ENCODE data around the gene LGR4. TPM values are rescaled to one million over a fixed set of nuclear protein-coding genes. Genes with fewer than 3 reads are reported as not detected.
"Not testable (repeated sequence)": the region's sequence is repeated elsewhere in the genome, so short reads cannot be mapped to it uniquely, and the experiment has no call there.

Gene LGR4
- total RNA-seq, 2 experiments from 2014 or later: 0.06 to 1.2 TPM

GRCh38 chr11:27329867-27330632, 142.5 kb downstream of the LGR4 start:
- H3K36me3 ChIP-seq (ENCODE audit: insufficient read depth, low read length): 0 out of 2 replicates have a peak, but pooled peaks cover 11% of the 10 kb centered on the region
- no peak for TF ChIP-seq CTCF (conservative IDR thresholded peaks at IDR 0.05; ENCODE audit: low read length)
- TF ChIP-seq EZH2phosphoT487 (IDR thresholded peaks at IDR 0.05; ENCODE audit: borderline replicate concordance, low read depth, low read length): no peak
- intact Hi-C loops (cut with micrococcal nuclease; ENCODE audit: unreplicated experiment): loop anchor here (1.0 kb wide), 1 partner anchor 78 kb away; no protein-coding TSS in a partner anchor
- H2AFZ ChIP-seq (ENCODE audit: low read length): no peak overlapping the region
- DNase-seq (ENCODE audit: low spot score): no peak
- H3K4me3 ChIP-seq (ENCODE audit: low read depth, low read length, poor library complexity, severe bottlenecking): no peak overlapping the region
- no peaks in the 10 kb centered on the region for H3K79me2 ChIP-seq (ENCODE audit: insufficient read depth, low read depth, low read length)
- H3K9me3 ChIP-seq (ENCODE audit: low read length): no peaks in the 10 kb centered on the region
- H4K20me1 ChIP-seq (ENCODE audit: insufficient read depth, low read length): no peaks in the 10 kb centered on the region
- no TSS peak for BruUV-seq (replicated peaks)
- no peak overlapping the region for H3K27ac ChIP-seq (ENCODE audit: low read depth, low read length, poor library complexity, severe bottlenecking)
- ChIA-PET POLR2A (interaction anchor here (0.8 kb wide), 2 partner anchors 9 to 30 kb away, joined by 3 read pairs; no protein-coding TSS in a partner anchor), CTCF (ENCODE audit: unreplicated experiment) (interaction anchor here (0.6 kb wide), 1 partner anchor 34 kb away, joined by 5 read pairs; no protein-coding TSS in a partner anchor)
- no peaks in the 10 kb centered on the region for H3K4me1 ChIP-seq (ENCODE audit: insufficient read depth, low read length, poor library complexity, severe bottlenecking)
- H3K4me2 ChIP-seq (ENCODE audit: low read length): no peak overlapping the region
- no peaks in the 10 kb centered on the region for H3K9me2 ChIP-seq (ENCODE audit: insufficient read depth, low read length)

DNA sequence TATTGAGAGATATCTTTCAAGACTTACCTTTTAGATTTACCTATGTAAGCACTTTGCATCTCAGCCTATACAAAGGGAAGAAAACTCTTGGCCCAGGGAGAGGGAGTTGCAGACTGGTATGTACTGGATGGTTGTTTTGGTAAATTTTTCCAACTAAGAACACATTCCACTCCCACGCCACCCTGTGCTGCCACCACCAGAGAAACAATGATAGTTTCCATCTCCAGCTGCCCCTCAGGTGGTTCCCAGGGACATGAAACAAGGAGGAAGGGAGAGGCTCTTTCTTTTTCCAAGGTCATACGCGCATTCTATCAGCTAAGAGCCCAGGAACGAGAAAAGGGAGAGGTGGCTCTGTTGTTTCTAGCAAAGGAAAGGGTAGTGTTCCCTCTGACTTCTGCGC, 144.0 kb downstream of the LGR4 start:
- CTCF ChIA-PET (ENCODE audit: unreplicated experiment): no interaction called here

DNA sequence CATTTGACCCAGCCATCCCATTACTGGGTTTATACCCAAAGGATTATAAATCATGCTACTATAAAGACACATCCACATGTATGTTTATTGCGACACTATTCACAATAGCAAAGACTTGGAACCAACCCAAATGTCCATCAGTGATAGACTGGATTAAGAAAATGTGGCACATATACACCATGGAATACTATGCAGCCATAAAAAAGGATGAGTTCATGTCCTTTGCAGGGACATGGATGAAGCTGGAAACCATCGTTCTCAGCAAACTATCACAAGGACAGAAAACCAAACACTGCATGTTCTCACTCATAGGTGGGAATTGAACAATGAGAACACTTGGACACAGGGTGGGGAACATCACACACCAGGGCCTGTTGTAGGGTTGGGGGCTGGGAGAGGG, 145.5 kb downstream of the LGR4 start:
- CTCF ChIA-PET (ENCODE audit: unreplicated experiment); H3K79me2 ChIP-seq (ENCODE audit: insufficient read depth, low read depth, low read length); H3K4me1 ChIP-seq (ENCODE audit: insufficient read depth, low read length, poor library complexity, severe bottlenecking); POLR2A ChIA-PET; H3K9me2 ChIP-seq (ENCODE audit: insufficient read depth, low read length); H3K4me2 ChIP-seq (ENCODE audit: low read length); H3K4me3 ChIP-seq (ENCODE audit: low read depth, low read length, poor library complexity, severe bottlenecking); H2AFZ ChIP-seq (ENCODE audit: low read length); H4K20me1 ChIP-seq (ENCODE audit: insufficient read depth, low read length); H3K27ac ChIP-seq (ENCODE audit: low read depth, low read length, poor library complexity, severe bottlenecking); H3K9me3 ChIP-seq (ENCODE audit: low read length); DNase-seq (ENCODE audit: low spot score); intact Hi-C loops (cut with micrococcal nuclease; ENCODE audit: unreplicated experiment); BruUV-seq (replicated peaks): not testable (repeated sequence)
- H3K36me3 ChIP-seq (ENCODE audit: insufficient read depth, low read length): 0 out of 2 replicates have a peak, but pooled peaks cover 11% of the 10 kb centered on the region

More for the DNA sequence above, 144.0 kb downstream of the LGR4 start:
- Histone ChIP-seq H4K20me1 (ENCODE audit: insufficient read depth, low read length) (no peaks in the 10 kb centered on the region), H3K9me3 (ENCODE audit: low read length) (no peaks in the 10 kb centered on the region), H2AFZ (ENCODE audit: low read length) (no peak overlapping the region), H3K27ac (ENCODE audit: low read depth, low read length, poor library complexity, severe bottlenecking) (no peak overlapping the region), H3K36me3 (ENCODE audit: insufficient read depth, low read length) (0 out of 2 replicates have a peak, but pooled peaks cover 11% of the 10 kb centered on the region), H3K4me2 (ENCODE audit: low read length) (no peak overlapping the region), H3K79me2 (ENCODE audit: insufficient read depth, low read depth, low read length) (no peaks in the 10 kb centered on the region), H3K9me2 (ENCODE audit: insufficient read depth, low read length) (no peaks in the 10 kb centered on the region), H3K4me1 (ENCODE audit: insufficient read depth, low read length, poor library complexity, severe bottlenecking) (no peaks in the 10 kb centered on the region), H3K4me3 (ENCODE audit: low read depth, low read length, poor library complexity, severe bottlenecking) (no peak overlapping the region)
- DNase-seq (ENCODE audit: low spot score): no peak
- POLR2A ChIA-PET: no interaction called here
- BruUV-seq (replicated peaks): no TSS peak
- intact Hi-C loops (cut with micrococcal nuclease; ENCODE audit: unreplicated experiment): no loop called here
- TF ChIP-seq CTCF (conservative IDR thresholded peaks at IDR 0.05; ENCODE audit: low read length) (no peak), EZH2phosphoT487 (IDR thresholded peaks at IDR 0.05; ENCODE audit: borderline replicate concordance, low read depth, low read length) (no peak)

- H3K27ac ChIP-seq (ENCODE audit: low read depth, low read length, poor library complexity, severe bottlenecking); intact Hi-C loops (cut with micrococcal nuclease; ENCODE audit: unreplicated experiment); BruUV-seq (replicated peaks); H2AFZ ChIP-seq (ENCODE audit: low read length); H3K4me1 ChIP-seq (ENCODE audit: insufficient read depth, low read length, poor library complexity, severe bottlenecking); H3K79me2 ChIP-seq (ENCODE audit: insufficient read depth, low read depth, low read length); H3K9me3 ChIP-seq (ENCODE audit: low read length); H3K36me3 ChIP-seq (ENCODE audit: insufficient read depth, low read length); CTCF ChIA-PET (ENCODE audit: unreplicated experiment); H3K4me2 ChIP-seq (ENCODE audit: low read length); H3K4me3 ChIP-seq (ENCODE audit: low read depth, low read length, poor library complexity, severe bottlenecking); DNase-seq (ENCODE audit: low spot score); H4K20me1 ChIP-seq (ENCODE audit: insufficient read depth, low read length); H3K9me2 ChIP-seq (ENCODE audit: insufficient read depth, low read length): not testable (repeated sequence)
- POLR2A ChIA-PET: interaction anchor here (0.7 kb wide), 1 partner anchor 126 kb away, joined by 3 read pairs; no protein-coding TSS in a partner anchor
These were observed 150.4 kb downstream of the LGR4 start for GRCh38 chr11:27322196-27322595.

GRCh38 chr11:27321340-27321739, 151.2 kb downstream of the LGR4 start:
- intact Hi-C loops (cut with micrococcal nuclease; ENCODE audit: unreplicated experiment); DNase-seq (ENCODE audit: low spot score); H3K9me2 ChIP-seq (ENCODE audit: insufficient read depth, low read length); H4K20me1 ChIP-seq (ENCODE audit: insufficient read depth, low read length); H3K4me3 ChIP-seq (ENCODE audit: low read depth, low read length, poor library complexity, severe bottlenecking); H2AFZ ChIP-seq (ENCODE audit: low read length); H3K4me2 ChIP-seq (ENCODE audit: low read length); H3K9me3 ChIP-seq (ENCODE audit: low read length); H3K27ac ChIP-seq (ENCODE audit: low read depth, low read length, poor library complexity, severe bottlenecking); H3K4me1 ChIP-seq (ENCODE audit: insufficient read depth, low read length, poor library complexity, severe bottlenecking); H3K36me3 ChIP-seq (ENCODE audit: insufficient read depth, low read length); H3K79me2 ChIP-seq (ENCODE audit: insufficient read depth, low read depth, low read length); BruUV-seq (replicated peaks); CTCF ChIA-PET (ENCODE audit: unreplicated experiment): not testable (repeated sequence)
- POLR2A ChIA-PET: interaction anchor here (0.6 kb wide), 1 partner anchor 173 kb away, joined by 3 read pairs; no protein-coding TSS in a partner anchor

Measured in OCI-LY7 (cell line).